Suprapubic skin (tissue), 4 donors: ENCODE results near the gene FUOM. TPM values are rescaled to one million over a fixed set of nuclear protein-coding genes. Genes with fewer than 3 reads are reported as not detected.

Experiments
- DNase-seq, 2 donors: peaks; one replicate each; pipeline ENCODE4 v3.0.0-alpha.2; 2019; ENCODE audit warnings: low spot score in 2 of 2
- H3K27ac ChIP-seq: fragments of 200-600 bp; sonication (generic); one replicate; pipeline ENCODE4 v1.5.1; 2019
- H3K27me3 ChIP-seq: fragments of 200-600 bp; sonication (generic); one replicate; pipeline ENCODE4 v1.5.1; 2019
- H3K36me3 ChIP-seq: fragments of 200-600 bp; sonication (generic); one replicate; pipeline ENCODE4 v1.5.1; 2019
- H3K4me1 ChIP-seq: fragments of 200-600 bp; sonication (generic); one replicate; pipeline ENCODE4 v1.5.1; 2019
- H3K4me3 ChIP-seq: fragments of 200-600 bp; sonication (generic); one replicate; pipeline ENCODE4 v1.5.1; 2019; ENCODE audit warnings: mild to moderate bottlenecking
- H3K9me3 ChIP-seq: fragments of 200-600 bp; sonication (generic); one replicate; pipeline ENCODE4 v1.5.1; 2019
- EP300 ChIP-seq: sonication (generic); formaldehyde crosslinking; IDR thresholded peaks from one replicate; pipeline ENCODE4 v1.6.1; 2017; ENCODE audit warnings: antibody characterized with exemption
- POLR2A ChIP-seq, 2 donors: fragments of 450-650 bp; IDR thresholded peaks; one replicate each; pipeline ENCODE4 v1.6.1; 2017; ENCODE audit warnings: antibody characterized with exemption in 2 of 2, mild to moderate bottlenecking in 2 of 2, moderate library complexity in 2 of 2
- POLR2AphosphoS5 ChIP-seq, 3 donors: sonication (generic); formaldehyde crosslinking; IDR thresholded peaks; one replicate each; pipeline ENCODE4 v1.6.1; 2017; ENCODE audit warnings: antibody characterized with exemption in 3 of 3
- WGBS: methylation state at CpG from one replicate; pipeline ENCODE4 v1.1.5; 2018; 5-methylcytosine and 5-hydroxymethylcytosine counted together
- total RNA-seq, 4 donors: library from RNA; depleted of rRNA; stranded (reverse); fragments of >200 nt; gene quantifications; one replicate each; pipeline ENCODE4 v1.1.0, GENCODE V29; 2016
- TF ChIP-seq, protein P1 (sequence below), 2 donors: fragments of 200-600 bp in 1 of 2; fragments of 450-650 bp in 1 of 2; sonication (generic) in 1 of 2; IDR thresholded peaks; one replicate each; pipeline ENCODE4 v1.5.1; 2016 to 2019; ENCODE audit warnings: antibody characterized with exemption in 2 of 2, mild to moderate bottlenecking in 1 of 2, moderate library complexity in 1 of 2

Gene FUOM
- total RNA-seq, 4 donors from 2014 or later, result 7.8 to 13.8 (median 11.7) TPM

DNA sequence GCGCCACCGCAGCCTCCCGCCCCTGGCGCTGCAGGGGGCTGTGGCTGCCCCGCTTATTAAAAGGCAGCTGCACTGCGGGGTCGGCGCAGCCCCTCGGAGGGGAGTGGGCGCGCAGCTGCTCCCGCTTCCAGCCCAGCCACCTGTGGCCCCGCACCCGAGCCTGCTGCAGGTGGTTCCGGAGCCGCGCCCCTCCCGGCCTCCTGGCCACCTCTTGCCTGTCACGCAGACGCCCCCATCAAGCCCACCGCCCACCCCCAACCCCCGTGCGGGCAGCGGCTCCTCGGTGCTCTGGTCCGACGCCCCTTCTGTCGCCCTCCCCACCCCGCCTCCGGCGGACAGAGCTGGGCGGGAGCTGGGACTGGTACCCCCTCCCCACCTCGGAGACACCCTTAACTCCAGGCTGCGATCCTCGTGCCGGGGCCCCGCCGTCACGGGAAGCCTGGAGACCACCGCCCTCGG, 21.7 kb downstream of the FUOM start:
- H3K27ac ChIP-seq, result no peak overlapping the region
- TF ChIP-seq EP300, result no peak
- TF ChIP-seq POLR2A (IDR thresholded peaks at IDR 0.05), result no peak
- TF ChIP-seq, protein P1, sequence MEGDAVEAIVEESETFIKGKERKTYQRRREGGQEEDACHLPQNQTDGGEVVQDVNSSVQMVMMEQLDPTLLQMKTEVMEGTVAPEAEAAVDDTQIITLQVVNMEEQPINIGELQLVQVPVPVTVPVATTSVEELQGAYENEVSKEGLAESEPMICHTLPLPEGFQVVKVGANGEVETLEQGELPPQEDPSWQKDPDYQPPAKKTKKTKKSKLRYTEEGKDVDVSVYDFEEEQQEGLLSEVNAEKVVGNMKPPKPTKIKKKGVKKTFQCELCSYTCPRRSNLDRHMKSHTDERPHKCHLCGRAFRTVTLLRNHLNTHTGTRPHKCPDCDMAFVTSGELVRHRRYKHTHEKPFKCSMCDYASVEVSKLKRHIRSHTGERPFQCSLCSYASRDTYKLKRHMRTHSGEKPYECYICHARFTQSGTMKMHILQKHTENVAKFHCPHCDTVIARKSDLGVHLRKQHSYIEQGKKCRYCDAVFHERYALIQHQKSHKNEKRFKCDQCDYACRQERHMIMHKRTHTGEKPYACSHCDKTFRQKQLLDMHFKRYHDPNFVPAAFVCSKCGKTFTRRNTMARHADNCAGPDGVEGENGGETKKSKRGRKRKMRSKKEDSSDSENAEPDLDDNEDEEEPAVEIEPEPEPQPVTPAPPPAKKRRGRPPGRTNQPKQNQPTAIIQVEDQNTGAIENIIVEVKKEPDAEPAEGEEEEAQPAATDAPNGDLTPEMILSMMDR (IDR thresholded peaks at IDR 0.05), result no peak
- no peak for TF ChIP-seq POLR2AphosphoS5 (IDR thresholded peaks at IDR 0.05)
- H3K36me3 ChIP-seq, result no peaks in the 10 kb centered on the region
- H3K4me3 ChIP-seq, result peak overlapping the region; percentile 38
- WGBS, result 3% methylated on average over 7 of the region's 41 CpGs
- peaks cover 23% of the 10 kb centered on the region for H3K4me1 ChIP-seq
- H3K9me3 ChIP-seq, result no peaks in the 10 kb centered on the region
- H3K27me3 ChIP-seq, result peaks cover 85% of the 10 kb centered on the region
- DNase-seq, result no peak

DNA sequence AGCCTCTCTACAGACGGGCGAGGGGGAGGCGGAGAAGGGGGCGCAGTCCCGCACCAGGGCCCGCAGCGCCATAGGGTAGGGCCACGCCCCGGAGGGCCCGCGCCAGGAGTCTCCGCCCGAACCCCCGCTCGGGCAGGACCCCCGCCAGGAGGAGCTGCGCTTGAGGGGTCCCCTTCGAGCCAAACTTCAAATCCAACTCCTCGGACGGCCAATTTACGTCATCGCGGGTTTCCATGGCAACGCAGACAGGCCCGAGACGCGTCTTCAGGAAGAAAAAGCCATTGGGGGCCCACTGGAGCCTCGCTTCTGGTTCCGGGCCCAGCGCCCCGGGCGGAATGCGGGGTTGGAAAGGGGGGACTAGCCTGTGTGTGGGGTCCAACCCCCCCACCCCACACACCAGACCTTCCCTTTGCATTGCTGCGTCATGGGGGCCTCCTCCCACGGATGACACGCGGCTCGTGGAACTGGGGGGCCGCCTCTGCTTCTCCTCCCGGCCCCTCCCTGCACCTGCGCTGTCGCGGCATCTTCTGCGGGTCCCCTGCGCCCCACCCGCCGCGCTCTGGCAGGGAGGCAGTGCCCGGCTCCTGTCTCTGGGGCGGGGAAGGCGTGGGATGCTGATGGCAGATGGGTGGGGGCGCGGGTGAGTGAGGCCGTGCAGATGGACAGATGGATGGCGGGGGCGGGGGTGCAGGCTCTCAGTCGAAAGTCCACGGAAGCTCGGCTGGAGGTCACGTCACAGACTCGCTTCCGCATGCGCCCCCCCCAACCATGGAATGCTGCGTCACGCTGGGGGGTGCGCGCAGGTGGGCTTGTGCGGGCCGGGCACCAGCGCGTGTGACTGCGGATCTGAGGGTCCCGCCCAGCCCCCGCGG, 22.3 kb downstream of the FUOM start:
- WGBS, result no CpG with 5 or more reads among the region's 75 CpGs
- H3K27me3 ChIP-seq, result peaks cover 84% of the 10 kb centered on the region

DNA sequence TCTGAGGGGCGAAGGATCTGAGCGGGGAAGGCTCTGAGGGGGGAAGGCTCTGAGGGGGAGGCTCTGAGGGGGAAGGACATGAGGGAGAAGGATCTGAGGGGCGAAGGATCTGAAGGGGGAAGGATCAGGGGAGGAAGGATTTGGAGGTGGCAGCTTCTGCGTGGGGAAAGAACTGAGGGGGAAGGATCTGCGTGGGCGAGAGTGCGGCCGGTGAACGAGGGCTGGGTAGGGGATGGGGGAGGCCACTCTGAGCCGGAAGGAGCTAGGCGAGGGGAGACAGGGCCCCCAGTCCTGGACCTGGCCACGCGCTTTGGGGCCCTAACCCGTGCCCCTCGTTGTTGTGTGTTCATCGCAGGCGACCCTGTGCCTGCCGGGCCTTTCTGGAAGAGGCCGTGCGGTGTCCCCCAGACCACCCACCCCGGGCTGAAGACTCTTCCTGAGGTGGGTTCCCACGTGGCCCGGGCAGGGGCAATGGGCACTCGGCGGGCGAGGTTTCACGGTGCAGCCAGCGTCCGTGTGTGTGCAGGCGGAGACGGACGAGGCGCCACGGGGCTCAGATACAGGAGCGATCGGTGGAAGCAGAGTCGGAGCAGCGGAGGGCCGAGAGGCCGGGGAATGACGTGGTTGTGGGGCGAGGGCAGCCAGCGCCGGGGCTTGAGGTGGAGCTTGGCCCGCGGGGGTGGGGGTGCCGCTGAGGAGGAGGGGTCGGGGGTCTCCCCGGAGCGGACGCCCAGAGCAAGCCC, 23.1 kb downstream of the FUOM start:
- no peak overlapping the region for H3K27ac ChIP-seq
- H3K4me3 ChIP-seq, result peak overlapping the region; percentile 38
- DNase-seq, result no peak
- no peaks in the 10 kb centered on the region for H3K36me3 ChIP-seq
- no peaks in the 10 kb centered on the region for H3K9me3 ChIP-seq
- H3K27me3 ChIP-seq, result peaks cover 76% of the 10 kb centered on the region
- TF ChIP-seq, protein P1 (IDR thresholded peaks at IDR 0.05), result no peak
- TF ChIP-seq EP300, result no peak
- TF ChIP-seq POLR2AphosphoS5 (IDR thresholded peaks at IDR 0.05), result no peak
- WGBS, result 38% methylated on average over 18 of the region's 51 CpGs
- peaks cover 27% of the 10 kb centered on the region for H3K4me1 ChIP-seq

More for the DNA sequence above, 22.3 kb downstream of the FUOM start:
- Histone ChIP-seq H3K27ac (no peak overlapping the region), H3K9me3 (no peaks in the 10 kb centered on the region), H3K4me1 (peaks cover 23% of the 10 kb centered on the region), H3K36me3 (no peaks in the 10 kb centered on the region), H3K4me3 (peak overlapping the region; percentile 38)
- DNase-seq, result no peak
- TF ChIP-seq EP300, result no peak

DNA sequence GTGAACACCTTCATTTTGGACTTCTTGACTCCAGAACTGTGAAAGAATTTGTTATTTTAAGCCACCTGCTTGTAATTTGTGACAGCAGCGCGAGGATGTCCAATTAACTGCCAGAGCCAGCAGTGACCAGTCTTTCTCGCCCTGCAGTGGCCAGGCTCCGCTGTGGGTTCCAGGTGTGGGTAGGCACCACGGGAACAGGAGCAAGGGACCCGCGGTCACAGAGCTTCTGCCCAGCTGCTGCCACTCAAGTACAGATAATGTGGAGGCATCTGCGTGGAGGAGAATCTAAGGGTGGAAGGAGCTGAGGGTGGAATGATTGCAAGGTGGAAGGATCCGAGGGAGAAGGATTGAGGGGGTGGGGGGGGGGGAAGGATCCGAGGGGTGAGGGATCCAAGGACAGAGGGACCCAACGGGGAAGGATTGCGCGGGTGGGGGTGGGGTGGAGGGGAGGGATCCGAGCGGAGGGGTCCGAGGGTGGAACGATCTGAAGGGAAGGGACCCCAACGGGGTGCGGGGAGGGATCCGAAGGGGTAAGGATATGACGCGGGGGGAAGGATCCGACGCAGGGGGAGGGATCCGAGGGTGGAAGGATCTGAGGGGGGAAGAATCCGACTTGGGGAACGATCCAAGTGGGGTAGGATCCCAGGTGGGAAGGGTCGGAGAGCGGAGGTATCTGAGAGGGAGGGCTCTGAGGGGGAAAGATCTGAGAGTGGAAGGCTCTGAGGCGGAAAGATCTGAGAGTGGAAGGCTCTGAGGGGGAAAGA, 24.7 kb downstream of the FUOM start:
- WGBS, result 82% methylated on average over 30 of the region's 30 CpGs
- DNase-seq, result no peak
- H3K27me3 ChIP-seq, result peaks cover 82% of the 10 kb centered on the region
- H3K4me3 ChIP-seq, result no peak overlapping the region
- TF ChIP-seq POLR2A (IDR thresholded peaks at IDR 0.05) (no peak), EP300 (no peak)
- no peak overlapping the region for H3K27ac ChIP-seq
- no peaks in the 10 kb centered on the region for H3K36me3 ChIP-seq
- H3K9me3 ChIP-seq, result no peaks in the 10 kb centered on the region
- peaks cover 29% of the 10 kb centered on the region for H3K4me1 ChIP-seq

DNA sequence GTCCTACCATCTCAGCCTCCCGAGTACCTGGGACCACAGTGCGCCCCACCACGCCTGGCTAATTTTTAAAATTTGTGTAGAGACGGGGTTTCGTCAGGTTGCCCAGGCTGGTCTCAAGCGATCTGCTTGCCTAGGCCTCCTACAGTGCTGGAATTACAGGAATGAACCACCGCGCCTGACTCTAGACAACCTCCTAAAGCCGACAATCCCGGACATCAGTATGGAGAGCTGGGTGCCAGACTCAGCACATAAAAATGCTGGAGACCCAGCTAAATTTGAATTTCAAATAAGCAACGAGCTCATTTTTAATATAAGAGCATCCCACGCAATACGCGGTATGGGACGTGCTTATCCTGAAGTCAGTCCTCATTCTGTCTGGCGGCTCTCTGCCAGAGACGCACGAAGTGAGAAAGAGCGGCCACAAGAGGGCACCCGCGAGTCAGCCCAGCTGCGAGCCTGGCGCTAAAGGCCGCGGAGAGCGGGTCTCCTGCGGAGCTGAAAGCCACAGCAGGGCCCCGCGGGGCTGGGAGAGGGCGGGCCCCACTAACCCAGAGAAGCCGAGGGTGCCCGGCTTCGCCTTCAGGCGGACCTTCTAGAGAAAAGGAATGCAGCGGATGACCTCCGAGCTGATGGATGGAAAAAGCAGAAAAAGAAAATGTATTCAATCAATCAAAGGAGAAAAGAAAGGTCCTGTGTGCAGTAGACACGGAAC, 28.2 kb downstream of the FUOM start:
- H3K27ac ChIP-seq, result no peak overlapping the region
- H3K4me1 ChIP-seq, result peaks cover 23% of the 10 kb centered on the region
- TF ChIP-seq, protein P1 (IDR thresholded peaks at IDR 0.05), result peak; percentile 70 to 98
- TF ChIP-seq EP300 (no peak), POLR2AphosphoS5 (IDR thresholded peaks at IDR 0.05) (no peak), POLR2A (IDR thresholded peaks at IDR 0.05) (no peak)
- peaks cover 82% of the 10 kb centered on the region for H3K27me3 ChIP-seq
- WGBS, result 9% methylated on average over 37 of the region's 37 CpGs
- no peaks in the 10 kb centered on the region for H3K9me3 ChIP-seq
- peak overlapping the region; percentile 17 for H3K4me3 ChIP-seq
- peak in 1 of 2 donors; percentile 91 for DNase-seq
- H3K36me3 ChIP-seq, result no peaks in the 10 kb centered on the region
